Left lung (tissue), 10 donors: Measurements from ENCODE around the gene SEMG1. TPM values are rescaled to one million over a fixed set of nuclear protein-coding genes. Genes with fewer than 3 reads are reported as not detected.

Source experiments
- ATAC-seq: fragments of 200-7000 bp; cut with Tn5 transposase; one replicate; pipeline ENCODE4 v1.9.1; 2020; ENCODE audit warnings: moderate library complexity
- DNase-seq, 4 donors: peaks; one replicate each; pipeline ENCODE4 v3.0.0-alpha.2; 2013 to 2020
- H3K27ac ChIP-seq, 2 donors: fragments of 200-600 bp; sonication (generic) in 1 of 2; one replicate each; pipeline versions ENCODE4 v1.5.0 to v1.8.0; 2020 to 2021
- H3K27me3 ChIP-seq, 2 donors: fragments of 200-600 bp; sonication (generic) in 1 of 2; one replicate each; pipeline versions ENCODE4 v1.5.0 to v1.8.0; 2020 to 2021
- H3K36me3 ChIP-seq, 2 donors: fragments of 200-600 bp; sonication (generic) in 1 of 2; one replicate each; pipeline versions ENCODE4 v1.5.0 to v1.8.0; 2020 to 2021
- H3K4me1 ChIP-seq, 2 donors: fragments of 200-600 bp; one replicate each; pipeline ENCODE4 v1.8.0; 2021
- H3K4me3 ChIP-seq, 2 donors: fragments of 200-600 bp; sonication (generic) in 1 of 2; one replicate each; pipeline versions ENCODE4 v1.5.0 to v1.8.0; 2020 to 2021; ENCODE audit warnings: mild to moderate bottlenecking in 1 of 2
- H3K9me3 ChIP-seq, 2 donors: fragments of 200-600 bp; sonication (generic) in 1 of 2; one replicate each; pipeline versions ENCODE4 v1.5.0 to v1.8.0; 2020 to 2021
- CTCF ChIP-seq, 2 donors: fragments of 200-600 bp; sonication (generic) in 1 of 2; IDR thresholded peaks; one replicate each; pipeline versions ENCODE4 v1.5.0 to v1.8.0; 2021; ENCODE audit warnings: antibody characterized with exemption in 2 of 2
- intact Hi-C, 2 donors: fragments of 100-400 bp; cut with DNase I; formaldehyde crosslinking; loops; one replicate each; pipeline versions ENCODE4 v1.11.2 to v1.14.2; 2022
- polyA plus RNA-seq, 6 donors: library from polyadenylated mRNA; unstranded; fragments of 120-200 nt; gene quantifications; one replicate each; pipeline ENCODE4 v1.2.1, GENCODE V29; 2013; ENCODE audit not compliant: insufficient read length in 6 of 6
- total RNA-seq, 2 donors: library from RNA; stranded (reverse); fragmentation: NEBNext Ultra II Directional; extraction: Animal tissue kit (Norgen Biotek cat#: 25700); gene quantifications; one replicate each; pipeline ENCODE4 v1.2.1, GENCODE V29; 2021
- donor health status: DM: no; HTN: yes; CAD: no.
- donor health status: DM: no; HTN: no; CAD: no.

Gene SEMG1
- total and polyA plus RNA-seq, 8 donors, result 0.31 TPM; not detected in 7

DNA sequence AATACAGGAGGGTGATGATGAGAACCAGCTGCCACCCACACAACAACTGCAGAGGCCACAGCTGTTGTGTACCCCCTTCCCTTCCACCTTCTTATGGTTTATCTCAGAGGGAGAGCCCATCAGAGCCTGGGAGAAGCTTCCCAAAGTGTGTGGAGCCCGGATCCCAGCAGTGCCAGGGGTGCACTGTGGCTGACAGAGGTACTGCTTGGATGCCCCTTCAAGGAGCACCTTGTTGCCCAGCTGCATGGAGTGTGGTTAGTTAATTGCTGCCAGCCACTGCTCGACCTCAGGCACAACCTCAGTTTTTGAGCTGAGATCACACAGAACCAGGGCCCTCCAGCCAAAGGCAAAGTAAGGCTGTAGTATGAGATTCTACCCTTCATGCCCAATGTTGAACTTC is 19.1 kb upstream of the SEMG1 start:
- peak overlapping the region in 1 of 2 donors; percentile 48 for H3K27ac ChIP-seq
- H3K27me3 ChIP-seq, result peaks cover 0 to 5% of the 10 kb centered on the region in 2 donors
- no peak for ATAC-seq
- DNase-seq, result no peak
- H3K9me3 ChIP-seq, result no peaks in the 10 kb centered on the region
- no peak for TF ChIP-seq CTCF (IDR thresholded peaks at IDR 0.05)
- H3K4me3 ChIP-seq, result no peak overlapping the region
- intact Hi-C loops, result no loop called here
- no peaks in the 10 kb centered on the region for H3K36me3 ChIP-seq
- H3K4me1 ChIP-seq, result no peaks in the 10 kb centered on the region

- intact Hi-C loops, result no loop called here
- no peak overlapping the region for H3K27ac ChIP-seq
- TF ChIP-seq CTCF (IDR thresholded peaks at IDR 0.05), result no peak
- DNase-seq (no peak), ATAC-seq (no peak)
- no peaks in the 10 kb centered on the region for H3K4me1 ChIP-seq
- no peak overlapping the region for H3K4me3 ChIP-seq
- H3K36me3 ChIP-seq, result no peaks in the 10 kb centered on the region
- peaks cover 0 to 5% of the 10 kb centered on the region in 2 donors for H3K27me3 ChIP-seq
- no peaks in the 10 kb centered on the region for H3K9me3 ChIP-seq
These were observed 17.7 kb upstream of the SEMG1 start for GRCh38 chr20:45189067-45189609.

- TF ChIP-seq CTCF (IDR thresholded peaks at IDR 0.05), result no peak
- intact Hi-C loops, result no loop called here
- ATAC-seq, result no peak
These were observed 17.0 kb upstream of the SEMG1 start for GRCh38 chr20:45189861-45190260.

DNA sequence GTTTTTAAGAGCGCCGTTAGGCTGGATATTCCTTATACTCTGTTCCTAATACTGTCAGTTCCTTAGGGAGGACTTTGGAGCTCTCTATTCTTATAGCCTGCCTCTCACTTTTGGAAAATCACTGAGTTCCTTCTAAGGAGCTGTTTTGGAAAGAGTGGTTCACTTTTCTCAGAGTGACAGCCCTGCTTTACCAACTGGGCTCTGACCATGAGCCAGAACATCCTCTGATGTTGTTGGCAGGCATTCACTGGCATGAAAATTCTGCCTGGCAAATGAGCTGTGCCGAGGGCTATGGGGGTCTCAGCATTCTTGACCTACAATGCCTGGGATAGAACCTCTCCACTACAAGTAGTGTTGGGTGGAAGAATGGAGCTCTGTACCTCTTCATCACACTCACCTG is 14.9 kb upstream of the SEMG1 start:
- H3K36me3 ChIP-seq, result no peaks in the 10 kb centered on the region
- no peak for TF ChIP-seq CTCF (IDR thresholded peaks at IDR 0.05)
- no peak overlapping the region for H3K4me3 ChIP-seq
- ATAC-seq, result no peak
- no peaks in the 10 kb centered on the region for H3K27me3 ChIP-seq
- H3K9me3 ChIP-seq, result no peaks in the 10 kb centered on the region
- no peak overlapping the region for H3K27ac ChIP-seq
- intact Hi-C loops, result no loop called here
- DNase-seq, result no peak
- no peaks in the 10 kb centered on the region for H3K4me1 ChIP-seq

More at GRCh38 chr20:45189861-45190260, 17.0 kb upstream of the SEMG1 start:
- H3K4me3 ChIP-seq, result no peak overlapping the region
- no peaks in the 10 kb centered on the region for H3K4me1 ChIP-seq
- H3K36me3 ChIP-seq, result no peaks in the 10 kb centered on the region
- no peaks in the 10 kb centered on the region for H3K9me3 ChIP-seq
- no peak overlapping the region for H3K27ac ChIP-seq
- no peak for DNase-seq
- no peaks in the 10 kb centered on the region for H3K27me3 ChIP-seq

DNA sequence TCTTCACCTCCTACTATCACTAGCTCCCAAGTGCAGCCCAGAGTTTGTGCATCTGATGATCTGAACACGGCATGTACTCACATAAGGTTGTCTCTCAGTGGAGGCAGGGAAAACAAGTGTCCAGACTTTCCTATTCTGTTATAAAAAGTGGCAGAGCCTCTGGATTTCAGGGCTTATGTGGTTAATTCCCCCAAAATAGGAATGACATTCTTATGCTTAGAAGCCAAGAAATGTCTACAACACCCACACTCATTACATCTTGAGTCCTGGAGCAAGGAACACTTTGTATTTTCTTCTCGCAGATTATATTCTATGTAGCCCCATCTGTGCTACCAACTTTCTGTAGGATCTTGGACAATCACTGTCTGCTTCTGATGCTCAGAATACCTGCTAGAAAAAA is 13.5 kb upstream of the SEMG1 start:
- no peak for DNase-seq
- no peak for TF ChIP-seq CTCF (IDR thresholded peaks at IDR 0.05)
- Histone ChIP-seq H3K36me3 (no peaks in the 10 kb centered on the region), H3K9me3 (no peaks in the 10 kb centered on the region), H3K4me1 (no peaks in the 10 kb centered on the region), H3K27me3 (no peaks in the 10 kb centered on the region), H3K4me3 (no peak overlapping the region), H3K27ac (no peak overlapping the region)
- no peak for ATAC-seq
- intact Hi-C loops, result no loop called here
